K562 (cell line): ENCODE data around the gene SCN7A. TPM values are rescaled to one million over a fixed set of nuclear protein-coding genes. Genes with fewer than 3 reads are reported as not detected.

ENCODE experiments used
- ATAC-seq: fragments of 200-7000 bp; cut with Tn5 transposase; 3 replicates; pipeline ENCODE4 v1.9.1; 2020; ENCODE audit warnings: moderate library complexity
- BruUV-seq: library from RNA; stranded (reverse); fragments of 400-500 nt; replicated peaks from 2 replicates; lab custom pipeline; 2021; lab: Mats Ljungman, UMichigan
- CTCF ChIA-PET: fragments of 300-600 bp; formaldehyde crosslinking; extraction: SDS; loops from one replicate; lab custom pipeline; 2021; ENCODE audit warnings: low intra/inter-chr PET ratio; lab: Yijun Ruan, JAX
- POLR2A ChIA-PET: fragments of 300-600, 350-650 bp; sonication (Branson Sonifier 250); formaldehyde crosslinking; extraction: SDS; loops from one replicate; lab custom pipeline; 2021; ENCODE audit warnings: antibody characterized with exemption, inconsistent platforms; lab: Yijun Ruan, JAX
- DNase-seq, 4 experiments: peaks; one replicate each; pipeline versions ENCODE4 v3.0.0 to v3.0.0-alpha.2; 2011 to 2018; ENCODE audit warnings: low spot score in 3 of 4, mixed read lengths in 3 of 4; ENCODE audit errors: extremely low read depth in 1 of 4
- FAIRE-seq: peaks from 2 replicates; lab custom pipeline; 2011; peaks lifted over from hg19 to GRCh38; lab: Jason Lieb, UNC
- H2AFZ ChIP-seq: 2 replicates; pipeline ENCODE4 v1.6.0; 2011; ENCODE audit warnings: low read depth, low read length, control low read depth, inconsistent platforms
- H3K27ac ChIP-seq: fragments of 200-600 bp; 3 replicates; pipeline ENCODE4 v1.8.0; 2011; ENCODE audit warnings: low read depth, mild to moderate bottlenecking, control low read depth, inconsistent platforms, low read length, moderate library complexity, mixed read lengths; ENCODE audit errors: extremely low read depth
- H3K27me3 ChIP-seq, 2 experiments: fragments of 300-600 bp in 1 of 2; 2 replicates in 1 of 2; 3 replicates in 1 of 2; pipeline versions ENCODE4 v1.6.0 to v1.8.0; 2011; ENCODE audit warnings: inconsistent platforms in 2 of 2, low read length in 2 of 2, mild to moderate bottlenecking in 1 of 2, mixed read lengths in 1 of 2, moderate library complexity in 1 of 2; ENCODE audit not compliant: control insufficient read depth in 2 of 2, insufficient read depth in 2 of 2
- H3K36me3 ChIP-seq: fragments of 300-600 bp; 3 replicates; pipeline ENCODE4 v1.8.0; 2011; ENCODE audit warnings: mild to moderate bottlenecking, low read length, inconsistent platforms; ENCODE audit not compliant: control insufficient read depth, insufficient read depth
- H3K4me1 ChIP-seq, 2 experiments: fragments of 200-600 bp in 1 of 2; replicated peaks in 1 of 2; 2 replicates in 1 of 2; 3 replicates in 1 of 2; pipeline versions ENCODE4 v1.5.1 to v1.8.0; 2011; ENCODE audit warnings: inconsistent platforms in 2 of 2, low read length in 2 of 2, mild to moderate bottlenecking in 1 of 2, mixed read lengths in 1 of 2, moderate library complexity in 1 of 2; ENCODE audit not compliant: control insufficient read depth in 2 of 2, insufficient read depth in 2 of 2
- H3K4me2 ChIP-seq: 2 replicates; pipeline ENCODE4 v1.6.1; 2011; ENCODE audit warnings: low read length, control low read depth, inconsistent platforms, mixed read lengths; ENCODE audit not compliant: insufficient read depth
- H3K4me3 ChIP-seq: fragments of 200-600 bp; sonication (generic), shearing (Covaris generic); 2 replicates; pipeline ENCODE4 v1.5.1; 2016; ENCODE audit warnings: control low read depth, inconsistent platforms
- H3K79me2 ChIP-seq: fragments of 200-600 bp; 3 replicates; pipeline ENCODE4 v1.8.0; 2011; ENCODE audit warnings: low read length, inconsistent platforms; ENCODE audit not compliant: control insufficient read depth, insufficient read depth
- H3K9ac ChIP-seq, 2 experiments: 2 replicates each; pipeline versions ENCODE4 v1.6.0 to v1.6.1; 2011; ENCODE audit warnings: low read depth in 2 of 2, low read length in 2 of 2, control low read depth in 1 of 2, inconsistent platforms in 1 of 2, mild to moderate bottlenecking in 1 of 2, mixed read lengths in 1 of 2; ENCODE audit not compliant: insufficient read depth in 1 of 2
- H3K9me1 ChIP-seq: one replicate; pipeline ENCODE4 v1.6.0; 2011; ENCODE audit warnings: inconsistent platforms, mild to moderate bottlenecking, low read length, moderate library complexity; ENCODE audit not compliant: control insufficient read depth, insufficient read depth
- H3K9me3 ChIP-seq: replicated peaks from 2 replicates; pipeline ENCODE4 v1.5.1; 2011; ENCODE audit warnings: low read depth, low read length, inconsistent platforms; ENCODE audit not compliant: control insufficient read depth, insufficient read depth
- H4K20me1 ChIP-seq: replicated peaks from 2 replicates; pipeline ENCODE4 v1.6.1; 2011; ENCODE audit warnings: low read length, inconsistent platforms, mixed read lengths; ENCODE audit not compliant: control insufficient read depth, insufficient read depth
- CEBPG ChIP-seq, 3 experiments: fragments of 200-800 bp in 1 of 3; sonication (Bioruptor generic) in 1 of 3; sonication (generic) in 1 of 3; formaldehyde crosslinking in 1 of 3; IDR thresholded peaks in 2 of 3; conservative IDR thresholded peaks in 1 of 3; 2 replicates each; pipeline versions ENCODE4 v1.6.1 to v1.8.0; 2016 to 2022; ENCODE audit warnings: missing compliant biosample characterization in 2 of 3, missing genetic modification characterization in 2 of 3, mild to moderate bottlenecking in 1 of 3, missing genetic modification reagents in 1 of 3
- ZNF253 ChIP-seq: fragments of 250-450 bp; sonication (Bioruptor Pico); conservative IDR thresholded peaks from 2 replicates; pipeline ENCODE4 v1.6.1; 2021; ENCODE audit warnings: mild to moderate bottlenecking
- ZNF589 ChIP-seq: fragments of 200-800 bp; sonication (Bioruptor generic); IDR thresholded peaks from 2 replicates; pipeline ENCODE4 v1.6.1; 2016; ENCODE audit warnings: low read depth, missing genetic modification characterization, missing compliant biosample characterization
- WGBS: fragments of 100-300 bp; shearing (Covaris generic); methylation state at CpG from one replicate; pipeline ENCODE4 v1.1.6; 2016; ENCODE audit warnings: low coverage, mixed read lengths; ENCODE audit not compliant: insufficient coverage; ENCODE audit errors: missing lambda C conversion rate; 5-methylcytosine and 5-hydroxymethylcytosine counted together
- in situ Hi-C: fragments of 300-500 bp; cut with MboI; formaldehyde crosslinking; loops from 4 replicates; pipeline ENCODE4 v1.15.0; 2018; ENCODE audit warnings: inconsistent platforms, mixed read lengths
- intact Hi-C: fragments of 100-400 bp; cut with micrococcal nuclease; formaldehyde crosslinking; loops from 2 replicates; pipeline ENCODE4 v1.14.2; 2022
- polyA plus RNA-seq, 8 experiments: library from polyadenylated mRNA; depleted of rRNA in 4 of 8; stranded (reverse) in 5 of 8; unstranded in 3 of 8; fragments of >200 nt; fragmentation: Nextera tagmentation in 2 of 8; fragmentation: Illumina TruSeq in 1 of 8; extraction: Ambion mirVana in 2 of 8; extraction: Trizol in 1 of 8; gene quantifications; 2 replicates each; pipeline versions ENCODE4 v1.2.1 to v1.2.3, GENCODE V29; 2011 to 2014; ENCODE audit warnings: inconsistent platforms in 1 of 8, missing spikeins in 1 of 8
- total RNA-seq, 7 experiments: library from RNA; depleted of rRNA in 6 of 7; stranded (reverse); fragments of >200 nt in 6 of 7; fragmentation: Illumina TruSeq in 2 of 7; extraction: Trizol in 2 of 7; gene quantifications; 2 replicates each; pipeline versions ENCODE4 v1.2.1 to v1.2.3, GENCODE V29; 2011 to 2021; ENCODE audit warnings: low replicate concordance in 1 of 7
- TF ChIP-seq, protein P1 (sequence below): IDR thresholded peaks from 2 replicates; pipeline ENCODE4 v1.6.1; 2012; ENCODE audit warnings: low read depth, low read length, improper control_type of control experiment, borderline replicate concordance
- TF ChIP-seq, protein P2 (sequence below): sonication (generic); formaldehyde crosslinking; IDR thresholded peaks from 2 replicates; pipeline ENCODE4 v1.8.1; 2022; ENCODE audit warnings: missing genetic modification reagents
- TF ChIP-seq, protein P3 (sequence below), 3 experiments: IDR thresholded peaks in 2 of 3; conservative IDR thresholded peaks in 1 of 3; 2 replicates each; pipeline ENCODE4 v1.5.1; 2011 to 2012; ENCODE audit warnings: low read length in 3 of 3, mild to moderate bottlenecking in 3 of 3, control low read depth in 2 of 3, improper control_type of control experiment in 1 of 3, inconsistent platforms in 1 of 3, low read depth in 1 of 3, mixed read lengths in 1 of 3, moderate library complexity in 1 of 3; ENCODE audit not compliant: insufficient read depth in 2 of 3
- TF ChIP-seq, protein P4 (sequence below), 2 experiments: fragments of 450-650 bp in 1 of 2; sonication (generic) in 1 of 2; formaldehyde crosslinking in 1 of 2; IDR thresholded peaks in 1 of 2; conservative IDR thresholded peaks in 1 of 2; 2 replicates each; pipeline versions ENCODE4 v1.6.1 to v1.8.1; 2016 to 2023; ENCODE audit warnings: mild to moderate bottlenecking in 2 of 2, moderate library complexity in 2 of 2, inconsistent platforms in 1 of 2, missing genetic modification reagents in 1 of 2

Gene SCN7A
- total and polyA plus RNA-seq, 9 of the 15 experiments (the other 6 are each of a cell fraction or from before 2014, with no cell fraction given) = under 0.01 to 0.05 (median 0.03) TPM; not detected in 3

DNA sequence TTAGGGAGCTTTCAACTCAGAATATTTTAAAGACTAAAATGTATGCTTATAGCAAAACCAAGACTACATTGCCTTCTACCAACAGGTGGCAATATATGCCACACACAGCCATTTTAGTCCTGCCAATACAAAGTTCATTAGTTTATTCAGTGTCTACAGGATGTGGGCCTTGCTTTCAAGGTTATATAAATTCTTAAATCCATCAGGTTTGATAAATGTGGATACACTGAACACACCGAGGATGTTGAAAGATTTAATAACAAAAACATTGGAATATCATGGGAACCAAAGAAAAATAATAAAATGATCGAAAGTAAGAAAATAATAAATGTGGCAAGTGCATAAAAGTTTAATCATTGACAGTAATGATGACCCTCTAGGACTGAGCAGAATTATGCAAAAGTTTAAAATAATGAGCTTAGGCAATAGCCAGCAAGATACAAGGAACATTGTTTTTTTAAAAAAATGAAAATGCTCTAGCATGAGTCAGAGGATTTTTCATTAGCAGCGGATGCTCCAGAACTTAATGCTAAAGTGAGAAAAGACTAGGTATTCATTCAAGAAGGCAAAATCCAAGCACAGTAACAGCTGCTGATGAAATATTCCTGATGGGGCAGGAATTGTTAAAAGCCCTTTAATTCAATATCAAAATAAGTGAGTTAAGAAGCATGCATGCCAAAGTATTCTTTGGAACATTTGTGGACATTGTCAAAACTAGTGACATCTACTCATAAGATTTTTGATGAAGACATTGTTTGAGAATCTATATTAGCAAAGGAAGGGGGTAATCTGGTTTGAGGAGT, 132.5 kb downstream of the SCN7A start:
- CTCF ChIA-PET = interaction anchor here (1.1 to 1.2 kb wide), 2 partner anchors 55 to 58 kb away, joined by 3 to 6 read pairs; no protein-coding TSS in a partner anchor
- no peak for TF ChIP-seq ZNF253
- TF ChIP-seq, protein P1, sequence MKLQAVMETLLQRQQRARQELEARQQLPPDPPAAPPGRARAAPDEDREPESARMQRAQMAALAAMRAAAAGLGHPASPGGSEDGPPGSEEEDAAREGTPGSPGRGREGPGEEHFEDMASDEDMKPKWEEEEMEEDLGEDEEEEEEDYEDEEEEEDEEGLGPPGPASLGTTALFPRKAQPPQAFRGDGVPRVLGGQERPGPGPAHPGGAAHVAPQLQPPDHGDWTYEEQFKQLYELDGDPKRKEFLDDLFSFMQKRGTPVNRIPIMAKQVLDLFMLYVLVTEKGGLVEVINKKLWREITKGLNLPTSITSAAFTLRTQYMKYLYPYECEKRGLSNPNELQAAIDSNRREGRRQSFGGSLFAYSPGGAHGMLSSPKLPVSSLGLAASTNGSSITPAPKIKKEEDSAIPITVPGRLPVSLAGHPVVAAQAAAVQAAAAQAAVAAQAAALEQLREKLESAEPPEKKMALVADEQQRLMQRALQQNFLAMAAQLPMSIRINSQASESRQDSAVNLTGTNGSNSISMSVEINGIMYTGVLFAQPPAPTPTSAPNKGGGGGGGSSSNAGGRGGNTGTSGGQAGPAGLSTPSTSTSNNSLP = peak; percentile 63; the same call in 1 of the 2 replicates
- TF ChIP-seq, protein P2, sequence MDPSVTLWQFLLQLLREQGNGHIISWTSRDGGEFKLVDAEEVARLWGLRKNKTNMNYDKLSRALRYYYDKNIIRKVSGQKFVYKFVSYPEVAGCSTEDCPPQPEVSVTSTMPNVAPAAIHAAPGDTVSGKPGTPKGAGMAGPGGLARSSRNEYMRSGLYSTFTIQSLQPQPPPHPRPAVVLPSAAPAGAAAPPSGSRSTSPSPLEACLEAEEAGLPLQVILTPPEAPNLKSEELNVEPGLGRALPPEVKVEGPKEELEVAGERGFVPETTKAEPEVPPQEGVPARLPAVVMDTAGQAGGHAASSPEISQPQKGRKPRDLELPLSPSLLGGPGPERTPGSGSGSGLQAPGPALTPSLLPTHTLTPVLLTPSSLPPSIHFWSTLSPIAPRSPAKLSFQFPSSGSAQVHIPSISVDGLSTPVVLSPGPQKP = no peak
- TF ChIP-seq, protein P3, sequence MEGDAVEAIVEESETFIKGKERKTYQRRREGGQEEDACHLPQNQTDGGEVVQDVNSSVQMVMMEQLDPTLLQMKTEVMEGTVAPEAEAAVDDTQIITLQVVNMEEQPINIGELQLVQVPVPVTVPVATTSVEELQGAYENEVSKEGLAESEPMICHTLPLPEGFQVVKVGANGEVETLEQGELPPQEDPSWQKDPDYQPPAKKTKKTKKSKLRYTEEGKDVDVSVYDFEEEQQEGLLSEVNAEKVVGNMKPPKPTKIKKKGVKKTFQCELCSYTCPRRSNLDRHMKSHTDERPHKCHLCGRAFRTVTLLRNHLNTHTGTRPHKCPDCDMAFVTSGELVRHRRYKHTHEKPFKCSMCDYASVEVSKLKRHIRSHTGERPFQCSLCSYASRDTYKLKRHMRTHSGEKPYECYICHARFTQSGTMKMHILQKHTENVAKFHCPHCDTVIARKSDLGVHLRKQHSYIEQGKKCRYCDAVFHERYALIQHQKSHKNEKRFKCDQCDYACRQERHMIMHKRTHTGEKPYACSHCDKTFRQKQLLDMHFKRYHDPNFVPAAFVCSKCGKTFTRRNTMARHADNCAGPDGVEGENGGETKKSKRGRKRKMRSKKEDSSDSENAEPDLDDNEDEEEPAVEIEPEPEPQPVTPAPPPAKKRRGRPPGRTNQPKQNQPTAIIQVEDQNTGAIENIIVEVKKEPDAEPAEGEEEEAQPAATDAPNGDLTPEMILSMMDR (IDR thresholded peaks at IDR 0.05 in 2 of 3, conservative IDR thresholded peaks at IDR 0.05 in 1 of 3; ENCODE audit: insufficient read depth in 2 of 3, low read depth in 1 of 3, low read length in 3 of 3) = peak; percentile 55 to 82 (median 69); a peak in 5 of 6 replicates
- TF ChIP-seq, protein P4, sequence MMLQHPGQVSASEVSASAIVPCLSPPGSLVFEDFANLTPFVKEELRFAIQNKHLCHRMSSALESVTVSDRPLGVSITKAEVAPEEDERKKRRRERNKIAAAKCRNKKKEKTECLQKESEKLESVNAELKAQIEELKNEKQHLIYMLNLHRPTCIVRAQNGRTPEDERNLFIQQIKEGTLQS (IDR thresholded peaks at IDR 0.05) = peak; percentile 26; the same call in 1 of the 2 replicates
- TF ChIP-seq, protein P4 (CRISPR knock-in tag; conservative IDR thresholded peaks at IDR 0.05) = no peak
- TF ChIP-seq CEBPG (CRISPR knock-in tag; IDR thresholded peaks at IDR 0.05) = no peak
- TF ChIP-seq CEBPG (tag; conservative IDR thresholded peaks at IDR 0.05 in 1 of 2, IDR thresholded peaks at IDR 0.05 in 1 of 2) = peak; percentile 32 to 68; a peak in 2 of 4 replicates
- peak; percentile 44; the same call in 1 of the 2 replicates for TF ChIP-seq ZNF589 (CRISPR knock-in tag)

More for the DNA sequence above, 132.5 kb downstream of the SCN7A start:
- peak; percentile 67 for ATAC-seq
- FAIRE-seq = no peak
- H3K27ac ChIP-seq = peak overlapping the region; percentile 34; the same call in 2 of the 3 replicates
- no TSS peak for BruUV-seq
- 56% methylated on average over 3 of the region's 3 CpGs for WGBS
- intact Hi-C loops (loop anchor here (1.0 to 5.0 kb wide), 3 partner anchors 23 to 156 kb away; no protein-coding TSS in a partner anchor), in situ Hi-C loops (no loop called here)
- no peak overlapping the region for H3K4me3 ChIP-seq
- H3K36me3 ChIP-seq = no peaks in the 10 kb centered on the region
- H2AFZ ChIP-seq = peak overlapping the region; percentile 59
- H3K4me1 ChIP-seq = peaks cover 9 to 60% of the 10 kb centered on the region in 2 experiments
- no peaks in the 10 kb centered on the region for H3K27me3 ChIP-seq
- H3K9ac ChIP-seq = peak overlapping the region in 1 of 2 experiments; percentile 1; a peak in 1 of 4 replicates
- peak in 2 of 4 experiments; percentile 23 to 65 for DNase-seq
- H4K20me1 ChIP-seq = no peaks in the 10 kb centered on the region
- no peak overlapping the region for H3K4me2 ChIP-seq
- no peaks in the 10 kb centered on the region for H3K9me1 ChIP-seq
- H3K79me2 ChIP-seq = peaks cover 78% of the 10 kb centered on the region
- POLR2A ChIA-PET = interaction anchor here (1.0 to 1.5 kb wide), 4 partner anchors 10 to 27 kb away, joined by 3 to 5 read pairs (median 4); no protein-coding TSS in a partner anchor
- no peaks in the 10 kb centered on the region for H3K9me3 ChIP-seq
